OCI-LY1 (cell line): Measurements from ENCODE around the gene TUBGCP6.

ENCODE experiments used
- H2AFZ ChIP-seq: fragments of 200-600 bp; sonication (generic), shearing (Covaris generic); 2 replicates; pipeline ENCODE4 v1.6.0; 2014; ENCODE audit warnings: antibody characterized with exemption, mild to moderate bottlenecking, low read length
- H3F3A ChIP-seq: fragments of 200-600 bp; sonication (generic), shearing (Covaris generic); 2 replicates; pipeline ENCODE4 v1.6.0; 2014; ENCODE audit warnings: mild to moderate bottlenecking, antibody characterized with exemption, low read length, moderate library complexity; ENCODE audit not compliant: insufficient read depth
- H3K27ac ChIP-seq: fragments of 200-600 bp; sonication (generic); 2 replicates; pipeline ENCODE4 v1.5.1; 2014; ENCODE audit warnings: low read length, mixed run types, mild to moderate bottlenecking, low read depth; ENCODE audit not compliant: poor library complexity, severe bottlenecking
- H3K27me3 ChIP-seq: fragments of 200-600 bp; sonication (generic); 2 replicates; pipeline ENCODE4 v1.6.0; 2014; ENCODE audit warnings: antibody characterized with exemption, mild to moderate bottlenecking, low read length, moderate library complexity; ENCODE audit not compliant: insufficient read depth
- H3K36me3 ChIP-seq: fragments of 200-600 bp; sonication (generic); 2 replicates; pipeline ENCODE4 v1.6.1; 2014; ENCODE audit warnings: mild to moderate bottlenecking, antibody characterized with exemption, low read length, moderate library complexity, mixed read lengths; ENCODE audit not compliant: insufficient read depth
- H3K4me1 ChIP-seq: fragments of 200-600 bp; sonication (generic); 2 replicates; pipeline ENCODE4 v1.5.1; 2014; ENCODE audit warnings: mild to moderate bottlenecking, low read length, moderate library complexity; ENCODE audit not compliant: insufficient read depth, severe bottlenecking
- H3K4me2 ChIP-seq: fragments of 200-600 bp; sonication (generic), shearing (Covaris generic); 2 replicates; pipeline ENCODE4 v1.6.1; 2014; ENCODE audit warnings: low read length
- H3K4me3 ChIP-seq: fragments of 200-600 bp; sonication (generic); 2 replicates; pipeline ENCODE4 v1.5.1; 2014; ENCODE audit warnings: low read length, low read depth, mild to moderate bottlenecking, mixed read lengths; ENCODE audit not compliant: poor library complexity, severe bottlenecking
- H3K79me2 ChIP-seq: fragments of 200-600 bp; shearing (Covaris generic); 2 replicates; pipeline ENCODE4 v1.6.1; 2016; ENCODE audit warnings: mixed run types, low read length, mixed read lengths; ENCODE audit not compliant: insufficient read depth
- H3K9ac ChIP-seq: fragments of 200-600 bp; sonication (generic), shearing (Covaris generic); 2 replicates; pipeline ENCODE4 v1.6.1; 2014; ENCODE audit warnings: mild to moderate bottlenecking, low read length, mixed read lengths
- H3K9me2 ChIP-seq: fragments of 200-600 bp; sonication (generic), shearing (Covaris generic); 2 replicates; pipeline ENCODE4 v1.6.1; 2014; ENCODE audit warnings: low read depth, mild to moderate bottlenecking, low read length, mixed read lengths
- H3K9me3 ChIP-seq: fragments of 200-600 bp; shearing (Covaris generic); 2 replicates; pipeline ENCODE4 v1.6.1; 2014; ENCODE audit warnings: low read length, mixed read lengths
- H4K20me1 ChIP-seq: fragments of 200-600 bp; sonication (generic), shearing (Covaris generic); 2 replicates; pipeline ENCODE4 v1.6.0; 2016; ENCODE audit warnings: mild to moderate bottlenecking, low read length; ENCODE audit not compliant: insufficient read depth
- CTCF ChIP-seq: fragments of 200-600 bp; sonication (generic), shearing (Covaris generic); IDR thresholded peaks from 2 replicates; pipeline ENCODE4 v1.5.1; 2017; ENCODE audit warnings: mild to moderate bottlenecking, antibody characterized with exemption, low read length, moderate library complexity, mixed read lengths
- EZH2 ChIP-seq: fragments of 200-600 bp; sonication (generic), shearing (Covaris generic); IDR thresholded peaks from 2 replicates; pipeline ENCODE4 v1.8.0; 2017; ENCODE audit warnings: borderline replicate concordance, mixed run types, mild to moderate bottlenecking, antibody characterized with exemption, low read length, moderate library complexity, mixed read lengths

Gene TUBGCP6

GRCh38 chr22:50264104-50264745 lies 19.4 kb upstream of the TUBGCP6 start:
- Histone ChIP-seq H3K36me3 (0 out of 2 replicates have a peak, but pooled peaks cover under 1% of the 10 kb centered on the region), H3K9me2 (no peaks in the 10 kb centered on the region), H2AFZ (no peak overlapping the region), H3K4me1 (peaks cover 37% of the 10 kb centered on the region), H3K4me2 (no peak overlapping the region), H3K79me2 (peaks cover 4% of the 10 kb centered on the region; the same call in 1 of the 2 replicates), H3K9ac (no peak overlapping the region), H3F3A (no peaks in the 10 kb centered on the region), H3K27me3 (no peaks in the 10 kb centered on the region), H3K9me3 (no peaks in the 10 kb centered on the region), H3K27ac (no peak overlapping the region), H4K20me1 (no peaks in the 10 kb centered on the region), H3K4me3 (no peak overlapping the region)
- TF ChIP-seq CTCF (no peak), EZH2 (no peak)

- H3K9me2 ChIP-seq, result no peaks in the 10 kb centered on the region
- peaks cover 28% of the 10 kb centered on the region for H3K4me1 ChIP-seq
- no peak overlapping the region for H3K4me3 ChIP-seq
- no peaks in the 10 kb centered on the region for H4K20me1 ChIP-seq
- H3K9ac ChIP-seq, result no peak overlapping the region
- H2AFZ ChIP-seq, result no peak overlapping the region
- peaks cover 4% of the 10 kb centered on the region; the same call in 1 of the 2 replicates for H3K79me2 ChIP-seq
- no peaks in the 10 kb centered on the region for H3K27me3 ChIP-seq
- no peaks in the 10 kb centered on the region for H3K9me3 ChIP-seq
- peaks cover 9% of the 10 kb centered on the region for H3K36me3 ChIP-seq
- H3K27ac ChIP-seq, result peak overlapping the region; percentile 34
- no peaks in the 10 kb centered on the region for H3F3A ChIP-seq
- TF ChIP-seq EZH2, result no peak
- TF ChIP-seq CTCF, result no peak
- no peak overlapping the region; the same call in 1 of the 2 replicates for H3K4me2 ChIP-seq
Measured at GRCh38 chr22:50262973-50263617, 18.3 kb upstream of the TUBGCP6 start.

- TF ChIP-seq CTCF (no peak), EZH2 (no peak)
- peak overlapping the region; percentile 34 for H3K27ac ChIP-seq
Measured at GRCh38 chr22:50262460-50262911, 17.7 kb upstream of the TUBGCP6 start.

More at GRCh38 chr22:50262460-50262911, 17.7 kb upstream of the TUBGCP6 start:
- Histone ChIP-seq H2AFZ (no peak overlapping the region), H3K9me3 (no peaks in the 10 kb centered on the region), H3K9me2 (no peaks in the 10 kb centered on the region), H3K36me3 (peaks cover 15% of the 10 kb centered on the region), H3K4me1 (peaks cover 24% of the 10 kb centered on the region), H3K4me2 (peak overlapping the region; percentile 65), H4K20me1 (no peaks in the 10 kb centered on the region), H3K4me3 (peak overlapping the region; percentile 88), H3K27me3 (no peaks in the 10 kb centered on the region), H3K9ac (peak overlapping the region; percentile 70; the same call in 1 of the 2 replicates), H3F3A (no peaks in the 10 kb centered on the region), H3K79me2 (peaks cover 4% of the 10 kb centered on the region; the same call in 1 of the 2 replicates)
